Ishikawa (cell line): ENCODE measurements around the gene EGR2.
A peak's percentile ranks its signal among the peaks of the same experiment; 100 is the strongest.

Source experiments
- CEBPB ChIP-seq: IDR thresholded peaks from 2 replicates; pipeline ENCODE4 v1.6.1; 2012
- CREB1 ChIP-seq: IDR thresholded peaks from 2 replicates; pipeline ENCODE4 v1.6.1; 2012; ENCODE audit warnings: low read depth
- EGR1 ChIP-seq: IDR thresholded peaks from 2 replicates; pipeline ENCODE4 v1.6.1; 2012
- EP300 ChIP-seq: IDR thresholded peaks from 2 replicates; pipeline ENCODE4 v1.6.1; 2012; ENCODE audit warnings: borderline replicate concordance
- FOXM1 ChIP-seq: IDR thresholded peaks from 2 replicates; pipeline ENCODE4 v1.6.1; 2012; ENCODE audit warnings: low read depth, borderline replicate concordance
- NFIC ChIP-seq: IDR thresholded peaks from 2 replicates; pipeline ENCODE4 v1.6.1; 2012
- RAD21 ChIP-seq: IDR thresholded peaks from 2 replicates; pipeline ENCODE4 v1.6.1; 2012; ENCODE audit warnings: low read depth
- REST ChIP-seq: IDR thresholded peaks from 2 replicates; pipeline ENCODE4 v1.6.1; 2012; ENCODE audit warnings: low read depth, mild to moderate bottlenecking
- TAF1 ChIP-seq: IDR thresholded peaks from 2 replicates; pipeline ENCODE4 v1.6.1; 2012; ENCODE audit warnings: low read depth, mild to moderate bottlenecking
- TCF12 ChIP-seq: IDR thresholded peaks from 2 replicates; pipeline ENCODE4 v1.6.1; 2012; ENCODE audit warnings: low read depth
- TEAD4 ChIP-seq: IDR thresholded peaks from 2 replicates; pipeline ENCODE4 v1.6.1; 2012
- USF1 ChIP-seq: IDR thresholded peaks from 2 replicates; pipeline ENCODE4 v1.6.1; 2012
- YY1 ChIP-seq: IDR thresholded peaks from 2 replicates; pipeline ENCODE4 v1.6.1; 2012; ENCODE audit warnings: low read depth
- ZBTB7A ChIP-seq: IDR thresholded peaks from 2 replicates; pipeline ENCODE4 v1.6.1; 2012; ENCODE audit warnings: low read depth
- TF ChIP-seq, protein P1 (sequence below): IDR thresholded peaks from 2 replicates; pipeline ENCODE4 v1.6.1; 2012

Gene EGR2

GRCh38 chr10:62816331-62817120, at the start of gene EGR2:
Gene EGR2, minus strand, starts transcription at chr10:62816366. Its CDS starts 337 bp downstream, at chr10:62816029.
- TF ChIP-seq TAF1 = no peak
- TF ChIP-seq ZBTB7A = no peak
- TF ChIP-seq, protein P1, sequence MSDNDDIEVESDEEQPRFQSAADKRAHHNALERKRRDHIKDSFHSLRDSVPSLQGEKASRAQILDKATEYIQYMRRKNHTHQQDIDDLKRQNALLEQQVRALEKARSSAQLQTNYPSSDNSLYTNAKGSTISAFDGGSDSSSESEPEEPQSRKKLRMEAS = no peak
- TF ChIP-seq TEAD4 = no peak
- no peak for TF ChIP-seq NFIC
- TF ChIP-seq FOXM1 = no peak
- TF ChIP-seq TCF12 = no peak
- no peak for TF ChIP-seq REST
- TF ChIP-seq RAD21 = no peak
- TF ChIP-seq CEBPB = no peak
- peak; percentile 85 for TF ChIP-seq USF1
- TF ChIP-seq CREB1 = peak; percentile 67
- TF ChIP-seq YY1 = no peak
- no peak for TF ChIP-seq EGR1
- no peak for TF ChIP-seq EP300

- TF ChIP-seq USF1 = no peak
- no peak for TF ChIP-seq EP300
- TF ChIP-seq NFIC = no peak
- no peak for TF ChIP-seq EGR1
- no peak for TF ChIP-seq ZBTB7A
- no peak for TF ChIP-seq TEAD4
- no peak for TF ChIP-seq YY1
- TF ChIP-seq TAF1 = no peak
- no peak for TF ChIP-seq RAD21
- no peak for TF ChIP-seq CEBPB
- no peak for TF ChIP-seq CREB1
- TF ChIP-seq FOXM1 = no peak
- TF ChIP-seq, protein P1 = no peak
- TF ChIP-seq REST = no peak
These were observed 46.3 kb upstream of the EGR2 start for GRCh38 chr10:62862447-62862846.

GRCh38 chr10:62861507-62861906, 45.3 kb upstream of the EGR2 start:
- no peak for TF ChIP-seq ZBTB7A

GRCh38 chr10:62860946-62861345, 44.8 kb upstream of the EGR2 start:
- TF ChIP-seq CEBPB (no peak), RAD21 (no peak), TAF1 (no peak), REST (no peak), EGR1 (no peak), NFIC (no peak), FOXM1 (no peak), YY1 (no peak), TCF12 (no peak), ZBTB7A (no peak), TEAD4 (no peak)

DNA sequence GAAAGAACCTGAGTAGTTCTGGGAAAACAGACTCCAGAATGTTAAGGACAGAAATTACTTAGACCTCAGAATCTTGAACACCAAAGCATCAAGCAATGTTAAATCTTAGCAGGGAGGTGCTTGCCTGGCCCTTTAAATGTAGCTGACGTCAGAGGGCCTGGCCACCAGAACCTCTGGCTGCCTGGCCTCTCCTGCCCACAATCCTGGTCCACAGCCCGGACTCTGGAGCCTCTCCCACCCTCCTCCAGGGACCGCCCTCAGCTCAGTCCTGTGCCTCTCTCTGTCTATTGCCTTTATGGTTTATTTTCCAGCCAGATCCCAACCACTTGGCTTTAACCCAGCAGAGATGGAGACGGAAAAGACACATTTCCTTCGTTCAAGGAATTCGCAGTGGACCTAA, 42.2 kb upstream of the EGR2 start:
- TF ChIP-seq EP300 = no peak
- TF ChIP-seq TCF12 = no peak
- TF ChIP-seq FOXM1 = no peak
- TF ChIP-seq CREB1 = no peak
- TF ChIP-seq, protein P1 = no peak
- TF ChIP-seq RAD21 = no peak
- no peak for TF ChIP-seq REST
- TF ChIP-seq YY1 = no peak
